ENCODE data around the gene TFDP2.

The TFDP2 gene

DNA sequence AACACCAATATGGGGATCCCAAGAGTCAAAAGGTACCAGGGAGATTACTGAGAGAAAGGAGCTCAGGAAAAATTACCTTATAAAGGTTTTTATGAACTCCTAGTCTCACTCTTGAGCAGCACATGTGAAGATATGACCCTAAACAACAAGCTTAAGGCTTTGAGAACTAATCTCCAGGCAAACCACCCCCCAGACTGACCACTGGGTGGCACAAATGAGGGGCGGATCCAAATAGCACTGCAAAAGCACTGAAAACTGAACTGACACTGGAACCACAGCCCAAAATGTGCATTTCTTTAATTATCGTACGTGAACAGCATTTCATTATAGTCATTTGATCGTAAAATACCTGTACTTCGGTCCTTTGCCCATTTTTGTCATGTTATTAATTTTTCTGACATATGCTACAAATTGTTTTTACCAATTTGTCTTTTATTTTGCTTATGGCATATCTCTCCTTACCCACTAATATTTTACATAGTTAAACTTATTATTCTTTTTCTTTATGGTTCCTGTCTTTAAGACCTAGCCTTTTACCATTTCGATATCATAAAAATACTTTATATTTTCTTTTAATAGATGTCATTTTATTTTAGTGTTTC is 31.5 kb upstream of the TFDP2 start (continued):
- TF ChIP-seq, protein P1, sequence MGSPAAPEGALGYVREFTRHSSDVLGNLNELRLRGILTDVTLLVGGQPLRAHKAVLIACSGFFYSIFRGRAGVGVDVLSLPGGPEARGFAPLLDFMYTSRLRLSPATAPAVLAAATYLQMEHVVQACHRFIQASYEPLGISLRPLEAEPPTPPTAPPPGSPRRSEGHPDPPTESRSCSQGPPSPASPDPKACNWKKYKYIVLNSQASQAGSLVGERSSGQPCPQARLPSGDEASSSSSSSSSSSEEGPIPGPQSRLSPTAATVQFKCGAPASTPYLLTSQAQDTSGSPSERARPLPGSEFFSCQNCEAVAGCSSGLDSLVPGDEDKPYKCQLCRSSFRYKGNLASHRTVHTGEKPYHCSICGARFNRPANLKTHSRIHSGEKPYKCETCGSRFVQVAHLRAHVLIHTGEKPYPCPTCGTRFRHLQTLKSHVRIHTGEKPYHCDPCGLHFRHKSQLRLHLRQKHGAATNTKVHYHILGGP (tag by site-specific recombination; IDR thresholded peaks at IDR 0.05), result no peak
- TF ChIP-seq SP7 (tag by site-specific recombination; IDR thresholded peaks at IDR 0.05), result no peak

DNA sequence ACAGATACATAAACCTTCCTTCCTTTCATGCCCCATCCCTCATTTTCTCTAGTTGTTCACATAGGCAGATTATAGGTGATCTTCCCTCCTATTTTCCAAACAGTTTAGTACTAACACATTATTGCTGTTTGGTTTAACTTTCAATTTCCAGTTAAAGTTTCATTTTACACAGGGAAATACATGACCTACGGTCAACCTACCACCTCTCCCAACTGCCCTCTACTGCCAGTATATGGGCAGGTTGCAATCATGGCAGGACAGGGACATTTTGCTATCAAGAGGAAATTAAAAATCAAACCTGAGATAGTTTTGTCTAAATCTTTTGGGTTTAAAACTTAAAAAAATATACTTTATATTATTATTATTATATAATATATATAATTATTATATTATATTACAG is 26.1 kb upstream of the TFDP2 start:
- H3K9me3 ChIP-seq (ENCODE audit: control insufficient read depth, insufficient read depth, low read depth, low read length), result no peaks in the 10 kb centered on the region
- no peaks in the 10 kb centered on the region for H3K4me1 ChIP-seq (ENCODE audit: control insufficient read depth, insufficient read depth, low read length)
- no peak overlapping the region for H3K27ac ChIP-seq (ENCODE audit: extremely low read depth, low read depth, low read length)
- no peak overlapping the region for H3K4me3 ChIP-seq (ENCODE audit: low read depth, low read length)
- H3K36me3 ChIP-seq (ENCODE audit: control insufficient read depth in 2 of 2, insufficient read depth in 1 of 2, low read length in 2 of 2), result peaks cover 21 to 57% of the 10 kb centered on the region in 2 experiments
- ChIA-PET POLR2A (no interaction called here), CTCF (no interaction called here)
- TF ChIP-seq ZNF211 (tag by site-specific recombination; IDR thresholded peaks at IDR 0.05; ENCODE audit: low read depth), result no peak
- no peak for TF ChIP-seq ZNF558 (tag by site-specific recombination; IDR thresholded peaks at IDR 0.05)
- no peak for TF ChIP-seq ZNF549 (tag by site-specific recombination; IDR thresholded peaks at IDR 0.05)
- TF ChIP-seq ZNF114 (tag by site-specific recombination; IDR thresholded peaks at IDR 0.05), result no peak
- TF ChIP-seq BCL11A (tag by site-specific recombination; IDR thresholded peaks at IDR 0.05; ENCODE audit: low read depth), result no peak
- TF ChIP-seq ZNF837 (tag by site-specific recombination; IDR thresholded peaks at IDR 0.05), result no peak
- TF ChIP-seq ZNF416 (tag by site-specific recombination; IDR thresholded peaks at IDR 0.05), result no peak
- no peak for TF ChIP-seq ZNF610 (tag by site-specific recombination; IDR thresholded peaks at IDR 0.05; ENCODE audit: borderline replicate concordance)
- no peak for TF ChIP-seq ZNF2 (tag by site-specific recombination; IDR thresholded peaks at IDR 0.05)
- TF ChIP-seq, protein P2, sequence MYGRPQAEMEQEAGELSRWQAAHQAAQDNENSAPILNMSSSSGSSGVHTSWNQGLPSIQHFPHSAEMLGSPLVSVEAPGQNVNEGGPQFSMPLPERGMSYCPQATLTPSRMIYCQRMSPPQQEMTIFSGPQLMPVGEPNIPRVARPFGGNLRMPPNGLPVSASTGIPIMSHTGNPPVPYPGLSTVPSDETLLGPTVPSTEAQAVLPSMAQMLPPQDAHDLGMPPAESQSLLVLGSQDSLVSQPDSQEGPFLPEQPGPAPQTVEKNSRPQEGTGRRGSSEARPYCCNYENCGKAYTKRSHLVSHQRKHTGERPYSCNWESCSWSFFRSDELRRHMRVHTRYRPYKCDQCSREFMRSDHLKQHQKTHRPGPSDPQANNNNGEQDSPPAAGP (tag by site-specific recombination; IDR thresholded peaks at IDR 0.05), result no peak
- TF ChIP-seq ZFP69B (tag by site-specific recombination; IDR thresholded peaks at IDR 0.05), result no peak
- no peak for TF ChIP-seq HOXD13 (CRISPR knock-in tag; IDR thresholded peaks at IDR 0.05; ENCODE audit: borderline replicate concordance)
- TF ChIP-seq ZNF366 (tag by site-specific recombination; conservative IDR thresholded peaks at IDR 0.05), result no peak
- TF ChIP-seq ZNF350 (tag by site-specific recombination; IDR thresholded peaks at IDR 0.05), result no peak
- no peak for TF ChIP-seq ZNF548 (tag by site-specific recombination; IDR thresholded peaks at IDR 0.05)

DNA sequence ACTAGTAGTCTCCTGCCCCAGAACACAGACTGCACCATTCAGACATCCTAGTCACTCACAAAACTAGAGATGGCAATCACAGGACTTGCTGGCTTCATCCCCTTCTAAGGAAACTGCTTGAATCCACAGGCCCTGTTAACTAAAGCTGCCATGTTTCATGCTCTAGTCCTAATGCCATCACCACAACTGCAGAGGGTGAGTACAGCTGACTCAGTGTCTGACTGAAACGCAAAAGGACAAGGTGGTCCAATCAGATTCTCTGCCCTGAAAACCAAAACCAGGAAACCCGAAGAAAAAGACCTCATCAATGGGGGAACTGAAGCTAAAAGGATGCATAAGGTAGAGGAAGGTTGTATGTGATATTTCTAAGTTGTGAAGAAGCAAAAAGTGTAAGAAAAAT is 25.2 kb upstream of the TFDP2 start:
- ChIA-PET POLR2A (no interaction called here), CTCF (interaction anchor here (0.6 kb wide), 1 partner anchor 60 kb away, joined by 3 read pairs; no protein-coding TSS in a partner anchor)
- TF ChIP-seq, protein P3, sequence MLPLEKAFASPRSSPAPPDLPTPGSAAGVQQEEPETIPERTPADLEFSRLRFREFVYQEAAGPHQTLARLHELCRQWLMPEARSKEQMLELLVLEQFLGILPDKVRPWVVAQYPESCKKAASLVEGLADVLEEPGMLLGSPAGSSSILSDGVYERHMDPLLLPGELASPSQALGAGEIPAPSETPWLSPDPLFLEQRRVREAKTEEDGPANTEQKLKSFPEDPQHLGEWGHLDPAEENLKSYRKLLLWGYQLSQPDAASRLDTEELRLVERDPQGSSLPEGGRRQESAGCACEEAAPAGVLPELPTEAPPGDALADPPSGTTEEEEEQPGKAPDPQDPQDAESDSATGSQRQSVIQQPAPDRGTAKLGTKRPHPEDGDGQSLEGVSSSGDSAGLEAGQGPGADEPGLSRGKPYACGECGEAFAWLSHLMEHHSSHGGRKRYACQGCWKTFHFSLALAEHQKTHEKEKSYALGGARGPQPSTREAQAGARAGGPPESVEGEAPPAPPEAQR (tag by site-specific recombination; IDR thresholded peaks at IDR 0.05), result no peak
- TF ChIP-seq ZNF658 (tag by site-specific recombination; IDR thresholded peaks at IDR 0.05), result no peak
- TF ChIP-seq ZNF239 (tag by site-specific recombination; IDR thresholded peaks at IDR 0.05), result no peak
- TF ChIP-seq ZNF214 (tag by site-specific recombination; IDR thresholded peaks at IDR 0.05; ENCODE audit: borderline replicate concordance), result no peak
- TF ChIP-seq, protein P4, sequence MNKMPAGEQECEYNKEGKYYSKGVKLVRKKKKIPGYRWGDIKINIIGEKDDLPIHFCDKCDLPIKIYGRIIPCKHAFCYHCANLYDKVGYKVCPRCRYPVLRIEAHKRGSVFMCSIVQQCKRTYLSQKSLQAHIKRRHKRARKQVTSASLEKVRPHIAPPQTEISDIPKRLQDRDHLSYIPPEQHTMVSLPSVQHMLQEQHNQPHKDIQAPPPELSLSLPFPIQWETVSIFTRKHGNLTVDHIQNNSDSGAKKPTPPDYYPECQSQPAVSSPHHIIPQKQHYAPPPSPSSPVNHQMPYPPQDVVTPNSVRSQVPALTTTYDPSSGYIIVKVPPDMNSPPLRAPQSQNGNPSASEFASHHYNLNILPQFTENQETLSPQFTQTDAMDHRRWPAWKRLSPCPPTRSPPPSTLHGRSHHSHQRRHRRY (tag by site-specific recombination; IDR thresholded peaks at IDR 0.05), result no peak
- TF ChIP-seq ZNF423 (tag by site-specific recombination; IDR thresholded peaks at IDR 0.05), result no peak
- TF ChIP-seq, protein P5, sequence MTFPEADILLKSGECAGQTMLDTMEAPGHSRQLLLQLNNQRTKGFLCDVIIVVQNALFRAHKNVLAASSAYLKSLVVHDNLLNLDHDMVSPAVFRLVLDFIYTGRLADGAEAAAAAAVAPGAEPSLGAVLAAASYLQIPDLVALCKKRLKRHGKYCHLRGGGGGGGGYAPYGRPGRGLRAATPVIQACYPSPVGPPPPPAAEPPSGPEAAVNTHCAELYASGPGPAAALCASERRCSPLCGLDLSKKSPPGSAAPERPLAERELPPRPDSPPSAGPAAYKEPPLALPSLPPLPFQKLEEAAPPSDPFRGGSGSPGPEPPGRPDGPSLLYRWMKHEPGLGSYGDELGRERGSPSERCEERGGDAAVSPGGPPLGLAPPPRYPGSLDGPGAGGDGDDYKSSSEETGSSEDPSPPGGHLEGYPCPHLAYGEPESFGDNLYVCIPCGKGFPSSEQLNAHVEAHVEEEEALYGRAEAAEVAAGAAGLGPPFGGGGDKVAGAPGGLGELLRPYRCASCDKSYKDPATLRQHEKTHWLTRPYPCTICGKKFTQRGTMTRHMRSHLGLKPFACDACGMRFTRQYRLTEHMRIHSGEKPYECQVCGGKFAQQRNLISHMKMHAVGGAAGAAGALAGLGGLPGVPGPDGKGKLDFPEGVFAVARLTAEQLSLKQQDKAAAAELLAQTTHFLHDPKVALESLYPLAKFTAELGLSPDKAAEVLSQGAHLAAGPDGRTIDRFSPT (tag by site-specific recombination; IDR thresholded peaks at IDR 0.05), result no peak
- Histone ChIP-seq H3K4me3 (ENCODE audit: low read depth, low read length) (no peak overlapping the region), H3K27ac (ENCODE audit: extremely low read depth, low read depth, low read length) (no peak overlapping the region), H3K4me1 (ENCODE audit: control insufficient read depth, insufficient read depth, low read length) (no peaks in the 10 kb centered on the region), H3K36me3 (ENCODE audit: control insufficient read depth in 2 of 2, insufficient read depth in 1 of 2, low read length in 2 of 2) (peaks cover 22 to 57% of the 10 kb centered on the region in 2 experiments), H3K9me3 (ENCODE audit: control insufficient read depth, insufficient read depth, low read depth, low read length) (no peaks in the 10 kb centered on the region)
